ENCODE results near the gene NUP107. TPM values are rescaled to one million over a fixed set of nuclear protein-coding genes. Genes with fewer than 3 reads are reported as not detected.

NUP107 gene
- total RNA-seq, 1 donor from 2014 or later = 30.2 TPM

GRCh38 chr12:68786929-68787328 lies 100.2 kb downstream of the NUP107 start:
- DNase-seq (no peak), ATAC-seq (no peak)
- Histone ChIP-seq H3K9me3 (no peaks in the 10 kb centered on the region), H3K4me3 (no peak overlapping the region), H3K27me3 (ENCODE audit: low read depth) (no peaks in the 10 kb centered on the region), H3K27ac (peak overlapping the region; percentile 62), H3K4me1 (peaks cover 38% of the 10 kb centered on the region), H3K36me3 (no peaks in the 10 kb centered on the region)
- intact Hi-C loops (cut with DNase I) = no loop called here
- TF ChIP-seq CTCF (IDR thresholded peaks at IDR 0.05) = no peak

GRCh38 chr12:68788554-68789143 lies 101.9 kb downstream of the NUP107 start:
- TF ChIP-seq CTCF (IDR thresholded peaks at IDR 0.05) = no peak
- intact Hi-C loops (cut with DNase I) = no loop called here
- no peaks in the 10 kb centered on the region for H3K27me3 ChIP-seq (ENCODE audit: low read depth)
- H3K36me3 ChIP-seq = no peaks in the 10 kb centered on the region
- no peak overlapping the region for H3K4me3 ChIP-seq
- peaks cover 38% of the 10 kb centered on the region for H3K4me1 ChIP-seq
- no peak for ATAC-seq
- no peak for DNase-seq
- peak overlapping the region; percentile 62 for H3K27ac ChIP-seq
- H3K9me3 ChIP-seq = no peaks in the 10 kb centered on the region

GRCh38 chr12:68789144-68789878 lies 102.5 kb downstream of the NUP107 start:
- no peak for TF ChIP-seq CTCF (IDR thresholded peaks at IDR 0.05)
- ATAC-seq = no peak
- intact Hi-C loops (cut with DNase I) = no loop called here
- no peaks in the 10 kb centered on the region for H3K9me3 ChIP-seq
- H3K4me1 ChIP-seq = peaks cover 38% of the 10 kb centered on the region
- no peaks in the 10 kb centered on the region for H3K27me3 ChIP-seq (ENCODE audit: low read depth)
- H3K4me3 ChIP-seq = no peak overlapping the region
- no peak for DNase-seq
- no peaks in the 10 kb centered on the region for H3K36me3 ChIP-seq
- no peak overlapping the region for H3K27ac ChIP-seq

- intact Hi-C loops (cut with DNase I) = no loop called here
- ATAC-seq (no peak), DNase-seq (no peak)
- Histone ChIP-seq H3K36me3 (no peaks in the 10 kb centered on the region), H3K4me3 (no peak overlapping the region), H3K4me1 (peaks cover 32% of the 10 kb centered on the region), H3K9me3 (no peaks in the 10 kb centered on the region), H3K27me3 (ENCODE audit: low read depth) (no peaks in the 10 kb centered on the region), H3K27ac (no peak overlapping the region)
- TF ChIP-seq CTCF (IDR thresholded peaks at IDR 0.05) = no peak
Observed at GRCh38 chr12:68790081-68790951, 103.5 kb downstream of the NUP107 start.

GRCh38 chr12:68790952-68791234 lies 104.1 kb downstream of the NUP107 start:
- no peak for TF ChIP-seq CTCF (IDR thresholded peaks at IDR 0.05)
- Histone ChIP-seq H3K4me3 (no peak overlapping the region), H3K4me1 (peaks cover 29% of the 10 kb centered on the region), H3K36me3 (no peaks in the 10 kb centered on the region), H3K27ac (no peak overlapping the region), H3K9me3 (no peaks in the 10 kb centered on the region), H3K27me3 (ENCODE audit: low read depth) (no peaks in the 10 kb centered on the region)
- ATAC-seq (no peak), DNase-seq (no peak)
- intact Hi-C loops (cut with DNase I) = no loop called here

Measured in lower lobe of right lung (tissue), 2 donors.